Measurements from ENCODE around the gene DLG5. TPM values are rescaled to one million over a fixed set of nuclear protein-coding genes. Genes with fewer than 3 reads are reported as not detected.

Gene DLG5
- total and polyA plus RNA-seq, 2 donors (not counting 1 experiment from before 2014, with no cell fraction given), result 0.51 to 0.54 TPM

DNA sequence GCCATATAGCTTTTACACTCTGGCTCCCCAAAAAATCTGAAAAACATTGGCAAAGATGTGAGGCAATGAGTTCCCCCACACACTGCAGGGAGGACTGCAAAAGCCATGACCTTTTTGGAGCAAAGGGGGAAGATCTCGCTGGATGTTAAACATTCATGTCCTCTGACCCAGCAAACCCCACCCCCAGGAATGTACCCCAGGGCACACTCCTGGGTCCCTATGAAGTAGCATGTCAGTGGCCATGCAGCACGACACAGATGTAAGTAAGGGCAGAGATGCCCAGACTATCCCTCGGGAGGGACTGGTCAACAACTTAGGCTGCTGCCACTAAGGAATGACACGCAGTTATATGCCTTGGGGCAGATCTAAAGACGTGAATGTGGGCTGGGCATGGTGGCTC is 100.6 kb downstream of the DLG5 start:
- H3K27ac Mint-ChIP-seq, result no peak overlapping the region
- no peak overlapping the region for H3K9ac ChIP-seq (ENCODE audit: low read length)
- H3K4me1 Mint-ChIP-seq, result no peaks in the 10 kb centered on the region
- H3K9me3 ChIP-seq (ENCODE audit: control extremely low read depth in 1 of 3, control insufficient read depth in 2 of 3, insufficient read depth in 1 of 3, low read length in 2 of 3), result no peaks in the 10 kb centered on the region
- H3K36me3 ChIP-seq (replicated peaks in 1 of 2; ENCODE audit: control extremely low read depth in 1 of 2, control insufficient read depth in 1 of 2, extremely low read depth in 1 of 2, insufficient read depth in 2 of 2, low read length in 1 of 2), result no peaks in the 10 kb centered on the region
- TF ChIP-seq EZH2 (IDR thresholded peaks at IDR 0.05; ENCODE audit: borderline replicate concordance, insufficient read depth, low read depth, low read length, poor library complexity, severe bottlenecking), result no peak
- TF ChIP-seq CTCF (IDR thresholded peaks at IDR 0.05), result no peak
- no peak for DNase-seq
- ATAC-seq (ENCODE audit: low read depth), result no peak
- no peak overlapping the region for H3K4me3 Mint-ChIP-seq
- intact Hi-C loops (cut with micrococcal nuclease), result no loop called here
- CTCF ChIA-PET, result no interaction called here
- no peaks in the 10 kb centered on the region for H3K4me1 ChIP-seq (ENCODE audit: control insufficient read depth in 2 of 2, insufficient read depth in 2 of 2, low read length in 2 of 2)
- POLR2A ChIA-PET, result no interaction called here
- no peak overlapping the region for H2AFZ ChIP-seq (ENCODE audit: insufficient read depth, low read depth, low read length, poor library complexity, severe bottlenecking)
- H3K27me3 ChIP-seq (replicated peaks in 1 of 4; ENCODE audit: control extremely low read depth in 1 of 4, control insufficient read depth in 3 of 4, insufficient read depth in 4 of 4, low read length in 3 of 4), result no peaks in the 10 kb centered on the region
- no peak overlapping the region for H3K4me3 ChIP-seq (ENCODE audit: control extremely low read depth in 1 of 5, extremely low read depth in 1 of 5, insufficient read depth in 1 of 5, low read depth in 2 of 5, low read length in 4 of 5)
- 95% methylated on average over 4 of the region's 5 CpGs for WGBS (ENCODE audit: insufficient coverage)
- no peak overlapping the region for H3K4me2 ChIP-seq (replicated peaks; ENCODE audit: low read depth, low read length, poor library complexity, severe bottlenecking)
- H3K27ac ChIP-seq (ENCODE audit: low read length in 2 of 2), result no peak overlapping the region
- H3K27me3 Mint-ChIP-seq, result no peaks in the 10 kb centered on the region
- no peaks in the 10 kb centered on the region for H3K79me2 ChIP-seq (ENCODE audit: control insufficient read depth, insufficient read depth, low read length)
- H3K9me3 Mint-ChIP-seq (ENCODE audit: insufficient read depth), result no peaks in the 10 kb centered on the region
- H4K20me1 ChIP-seq (ENCODE audit: control insufficient read depth, insufficient read depth, low read length, poor library complexity, severe bottlenecking), result no peaks in the 10 kb centered on the region

DNA sequence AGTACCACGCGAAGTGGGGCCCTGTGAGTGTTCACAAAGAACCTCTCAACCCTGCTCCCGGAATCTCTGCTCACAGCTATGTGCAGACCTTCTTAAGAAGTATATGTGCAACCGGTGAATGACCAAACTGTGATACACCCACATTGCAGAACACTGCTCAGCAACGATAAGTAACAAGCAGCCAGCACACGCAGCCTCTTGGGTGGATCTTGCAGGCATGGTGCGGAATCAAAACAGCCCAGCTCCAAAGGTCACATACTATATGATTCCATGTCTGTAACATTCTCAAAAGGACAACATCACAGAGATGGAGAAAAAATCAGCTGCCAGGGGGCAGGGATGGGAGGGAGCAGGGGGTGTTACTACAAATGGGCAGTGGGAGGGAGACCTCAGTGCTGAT is 101.6 kb downstream of the DLG5 start:
- 100% methylated on average over 6 of the region's 7 CpGs for WGBS (ENCODE audit: insufficient coverage)
- Histone ChIP-seq H3K9me3 (ENCODE audit: control extremely low read depth in 1 of 3, control insufficient read depth in 2 of 3, insufficient read depth in 1 of 3, low read length in 2 of 3) (no peaks in the 10 kb centered on the region), H3K9ac (ENCODE audit: low read length) (no peak overlapping the region), H4K20me1 (ENCODE audit: control insufficient read depth, insufficient read depth, low read length, poor library complexity, severe bottlenecking) (no peaks in the 10 kb centered on the region), H3K4me2 (replicated peaks; ENCODE audit: low read depth, low read length, poor library complexity, severe bottlenecking) (no peak overlapping the region), H3K27ac (ENCODE audit: low read length in 2 of 2) (no peak overlapping the region), H2AFZ (ENCODE audit: insufficient read depth, low read depth, low read length, poor library complexity, severe bottlenecking) (no peak overlapping the region), H3K4me1 (ENCODE audit: control insufficient read depth in 2 of 2, insufficient read depth in 2 of 2, low read length in 2 of 2) (no peaks in the 10 kb centered on the region), H3K36me3 (replicated peaks in 1 of 2; ENCODE audit: control extremely low read depth in 1 of 2, control insufficient read depth in 1 of 2, extremely low read depth in 1 of 2, insufficient read depth in 2 of 2, low read length in 1 of 2) (no peaks in the 10 kb centered on the region), H3K4me3 (ENCODE audit: control extremely low read depth in 1 of 5, extremely low read depth in 1 of 5, insufficient read depth in 1 of 5, low read depth in 2 of 5, low read length in 4 of 5) (no peak overlapping the region), H3K27me3 (replicated peaks in 1 of 4; ENCODE audit: control extremely low read depth in 1 of 4, control insufficient read depth in 3 of 4, insufficient read depth in 4 of 4, low read length in 3 of 4) (no peaks in the 10 kb centered on the region), H3K79me2 (ENCODE audit: control insufficient read depth, insufficient read depth, low read length) (no peaks in the 10 kb centered on the region)
- Mint-ChIP-seq H3K9me3 (ENCODE audit: insufficient read depth) (no peaks in the 10 kb centered on the region), H3K27me3 (no peaks in the 10 kb centered on the region), H3K4me1 (no peaks in the 10 kb centered on the region), H3K4me3 (no peak overlapping the region), H3K27ac (no peak overlapping the region)
- no peak for ATAC-seq (ENCODE audit: low read depth)
- no peak for TF ChIP-seq CTCF (IDR thresholded peaks at IDR 0.05)
- TF ChIP-seq EZH2 (IDR thresholded peaks at IDR 0.05; ENCODE audit: borderline replicate concordance, insufficient read depth, low read depth, low read length, poor library complexity, severe bottlenecking), result no peak
- no peak for DNase-seq
- ChIA-PET CTCF (no interaction called here), POLR2A (no interaction called here)
- intact Hi-C loops (cut with micrococcal nuclease), result no loop called here
